ENCODE data around the gene NFATC1.

DNA sequence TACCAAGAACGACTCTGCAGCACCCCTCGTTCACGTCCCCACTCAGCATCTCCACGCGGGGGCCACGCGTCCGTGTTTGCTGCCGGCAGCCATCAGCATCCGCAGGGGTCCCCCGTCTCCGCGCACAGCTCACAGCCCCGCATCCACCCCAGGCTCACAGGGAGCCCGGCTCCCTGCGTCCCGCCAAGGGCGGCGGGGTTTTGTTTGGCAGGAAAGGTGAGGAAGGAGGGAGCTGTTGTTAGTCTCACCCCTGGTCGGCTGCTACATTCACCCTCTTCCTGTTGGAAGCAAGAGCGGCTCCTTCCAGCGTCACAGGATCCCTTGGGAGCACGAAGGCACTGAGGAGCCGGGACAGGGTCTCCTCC lies 152.9 kb downstream of the NFATC1 start:
- no peak for TF ChIP-seq EZH2 (IDR thresholded peaks at IDR 0.05; ENCODE audit: borderline replicate concordance, low read length)
- TF ChIP-seq, protein P1, sequence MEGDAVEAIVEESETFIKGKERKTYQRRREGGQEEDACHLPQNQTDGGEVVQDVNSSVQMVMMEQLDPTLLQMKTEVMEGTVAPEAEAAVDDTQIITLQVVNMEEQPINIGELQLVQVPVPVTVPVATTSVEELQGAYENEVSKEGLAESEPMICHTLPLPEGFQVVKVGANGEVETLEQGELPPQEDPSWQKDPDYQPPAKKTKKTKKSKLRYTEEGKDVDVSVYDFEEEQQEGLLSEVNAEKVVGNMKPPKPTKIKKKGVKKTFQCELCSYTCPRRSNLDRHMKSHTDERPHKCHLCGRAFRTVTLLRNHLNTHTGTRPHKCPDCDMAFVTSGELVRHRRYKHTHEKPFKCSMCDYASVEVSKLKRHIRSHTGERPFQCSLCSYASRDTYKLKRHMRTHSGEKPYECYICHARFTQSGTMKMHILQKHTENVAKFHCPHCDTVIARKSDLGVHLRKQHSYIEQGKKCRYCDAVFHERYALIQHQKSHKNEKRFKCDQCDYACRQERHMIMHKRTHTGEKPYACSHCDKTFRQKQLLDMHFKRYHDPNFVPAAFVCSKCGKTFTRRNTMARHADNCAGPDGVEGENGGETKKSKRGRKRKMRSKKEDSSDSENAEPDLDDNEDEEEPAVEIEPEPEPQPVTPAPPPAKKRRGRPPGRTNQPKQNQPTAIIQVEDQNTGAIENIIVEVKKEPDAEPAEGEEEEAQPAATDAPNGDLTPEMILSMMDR (IDR thresholded peaks at IDR 0.05; ENCODE audit: low read length), result no peak
